HCT116 (cell line): ENCODE measurements around the gene HIPK2. TPM values are rescaled to one million over a fixed set of nuclear protein-coding genes. Genes with fewer than 3 reads are reported as not detected.

Experiments used
- ATAC-seq: fragments of 200-7000 bp; cut with Tn5 transposase; 2 replicates; pipeline ENCODE4 v1.9.1; 2020; ENCODE audit warnings: mild to moderate bottlenecking, moderate library complexity
- BruUV-seq: library from RNA; stranded (reverse); fragments of 400-500 nt; replicated peaks from 2 replicates; lab custom pipeline; 2021; lab: Mats Ljungman, UMichigan
- CTCF ChIA-PET: fragments of 300-600 bp; sonication (Branson Sonifier 250); formaldehyde crosslinking; loops from one replicate; lab custom pipeline; 2021; ENCODE audit warnings: antibody characterized with exemption; lab: Charles Lee
- POLR2A ChIA-PET: fragments of 300-600, 350-600 bp; sonication (Branson Sonifier 250); formaldehyde crosslinking; loops from one replicate; lab custom pipeline; 2021; ENCODE audit warnings: antibody characterized with exemption; lab: Charles Lee
- RAD21 ChIA-PET, 2 experiments: fragments of 300-600 bp; sonication (Branson Sonifier 250); formaldehyde crosslinking; loops; one replicate each; lab custom pipeline; 2023; ENCODE audit warnings: low total read pairs in 2 of 2; ENCODE audit not compliant: uncharacterized antibody in 2 of 2, unreplicated experiment in 2 of 2, low non-redundant PET in 1 of 2; lab: Charles Lee
- DNase-seq: peaks from one replicate; pipeline ENCODE4 v3.0.0-alpha.2; 2010; ENCODE audit warnings: low read depth, low spot score
- H2AFZ ChIP-seq: fragments of 200-600 bp; shearing (Covaris generic), sonication (generic); 2 replicates; pipeline ENCODE4 v1.6.1; 2017; ENCODE audit warnings: low read depth, mixed run types, mixed read lengths, antibody characterized with exemption, low read length; ENCODE audit not compliant: poor library complexity, severe bottlenecking
- H3K27ac ChIP-seq: 2 replicates; pipeline ENCODE4 v1.5.1; 2012; ENCODE audit warnings: low read depth, low read length
- H3K27me3 ChIP-seq: fragments of 200-600 bp; sonication (generic); 2 replicates; pipeline ENCODE4 v1.6.1; 2016; ENCODE audit warnings: mixed run types, low read length, mixed read lengths; ENCODE audit not compliant: insufficient read depth
- H3K36me3 ChIP-seq, 2 experiments: fragments of 200-500 bp in 1 of 2; fragments of 200-600 bp in 1 of 2; sonication (Bioruptor generic) in 1 of 2; sonication (generic) in 1 of 2; 2 replicates each; pipeline versions ENCODE4 v1.5.1 to v1.6.1; 2014 to 2016; ENCODE audit warnings: low read length in 2 of 2, inconsistent platforms in 1 of 2, mixed read lengths in 1 of 2, mixed run types in 1 of 2; ENCODE audit not compliant: insufficient read depth in 2 of 2, control insufficient read depth in 1 of 2
- H3K4me1 ChIP-seq, 2 experiments: fragments of 200-600 bp in 1 of 2; sonication (generic) in 1 of 2; 2 replicates each; pipeline versions ENCODE4 v1.5.1 to v1.6.1; 2012 to 2017; ENCODE audit warnings: low read length in 2 of 2, inconsistent platforms in 1 of 2, mild to moderate bottlenecking in 1 of 2, mixed read lengths in 1 of 2, mixed run types in 1 of 2, moderate library complexity in 1 of 2; ENCODE audit not compliant: insufficient read depth in 2 of 2, control insufficient read depth in 1 of 2
- H3K4me2 ChIP-seq: fragments of 200-600 bp; sonication (generic); 2 replicates; pipeline ENCODE4 v1.6.1; 2017; ENCODE audit warnings: mixed run types, low read length, mixed read lengths
- H3K4me3 ChIP-seq, 2 experiments: fragments of 200-600 bp in 1 of 2; sonication (generic) in 1 of 2; replicated peaks in 1 of 2; 2 replicates each; pipeline ENCODE4 v1.5.1; 2011 to 2016; ENCODE audit warnings: low read length in 2 of 2, control low read depth in 1 of 2, low read depth in 1 of 2, mild to moderate bottlenecking in 1 of 2, mixed read lengths in 1 of 2, mixed run types in 1 of 2
- H3K79me2 ChIP-seq: fragments of 200-600 bp; sonication (generic); 2 replicates; pipeline ENCODE4 v1.6.1; 2017; ENCODE audit warnings: mild to moderate bottlenecking, mixed run types, low read length, moderate library complexity, mixed read lengths; ENCODE audit not compliant: insufficient read depth
- H3K9ac ChIP-seq: fragments of 200-600 bp; sonication (generic); 2 replicates; pipeline ENCODE4 v1.6.1; 2016; ENCODE audit warnings: low read length, mixed read lengths
- H3K9me2 ChIP-seq: fragments of 200-600 bp; sonication (generic), shearing (Covaris generic); 2 replicates; pipeline ENCODE4 v1.6.1; 2017; ENCODE audit warnings: mixed run types, mild to moderate bottlenecking, moderate library complexity; ENCODE audit not compliant: insufficient read depth
- H3K9me3 ChIP-seq, 2 experiments: fragments of 200-500 bp in 1 of 2; fragments of 200-600 bp in 1 of 2; sonication (Bioruptor generic) in 1 of 2; sonication (generic) in 1 of 2; 2 replicates each; pipeline ENCODE4 v1.6.1; 2014 to 2017; ENCODE audit warnings: low read length in 2 of 2, mixed read lengths in 2 of 2, inconsistent platforms in 1 of 2, low read depth in 1 of 2, mild to moderate bottlenecking in 1 of 2, mixed run types in 1 of 2, moderate library complexity in 1 of 2; ENCODE audit not compliant: control insufficient read depth in 1 of 2, insufficient read depth in 1 of 2
- H4K20me1 ChIP-seq: fragments of 200-600 bp; sonication (generic), shearing (Covaris generic); 2 replicates; pipeline ENCODE4 v1.6.1; 2017; ENCODE audit warnings: mixed run types, mild to moderate bottlenecking, moderate library complexity; ENCODE audit not compliant: insufficient read depth
- ATF3 ChIP-seq: IDR thresholded peaks from 2 replicates; pipeline ENCODE4 v1.6.1; 2012
- CEBPB ChIP-seq: IDR thresholded peaks from 2 replicates; pipeline ENCODE4 v1.6.1; 2012; ENCODE audit warnings: low read depth
- EGR1 ChIP-seq: IDR thresholded peaks from 2 replicates; pipeline ENCODE4 v1.6.1; 2012; ENCODE audit warnings: low read depth
- ELF1 ChIP-seq: IDR thresholded peaks from 2 replicates; pipeline ENCODE4 v1.6.1; 2012; ENCODE audit warnings: low read depth, borderline replicate concordance
- EZH2 ChIP-seq: fragments of 200-600 bp; sonication (generic); IDR thresholded peaks from 2 replicates; pipeline ENCODE4 v1.6.1; 2017; ENCODE audit warnings: antibody characterized with exemption, mixed run types
- EZH2phosphoT487 ChIP-seq: fragments of 200-600 bp; IDR thresholded peaks from 2 replicates; pipeline ENCODE4 v1.6.1; 2018; ENCODE audit warnings: antibody characterized with exemption, borderline replicate concordance
- JUND ChIP-seq: IDR thresholded peaks from 2 replicates; pipeline ENCODE4 v1.6.1; 2012
- POLR2A ChIP-seq: IDR thresholded peaks from 2 replicates; pipeline ENCODE4 v1.7.0; 2011; ENCODE audit warnings: borderline replicate concordance; ENCODE audit not compliant: insufficient read depth, insufficient read length; ENCODE audit errors: extremely low read depth
- POLR2AphosphoS5 ChIP-seq: IDR thresholded peaks from 2 replicates; pipeline ENCODE4 v1.6.1; 2011; ENCODE audit warnings: mild to moderate bottlenecking, low read depth, low read length, moderate library complexity
- RAD21 ChIP-seq: IDR thresholded peaks from 2 replicates; pipeline ENCODE4 v1.6.1; 2012; ENCODE audit warnings: low read depth, mild to moderate bottlenecking
- SIN3A ChIP-seq: IDR thresholded peaks from 2 replicates; pipeline ENCODE4 v1.6.1; 2012; ENCODE audit warnings: low read depth
- SP1 ChIP-seq: IDR thresholded peaks from 2 replicates; pipeline ENCODE4 v1.6.1; 2012; ENCODE audit warnings: low read depth
- YY1 ChIP-seq: IDR thresholded peaks from 2 replicates; pipeline ENCODE4 v1.6.1; 2011; ENCODE audit warnings: low read length, low read depth, moderate library complexity, mild to moderate bottlenecking; ENCODE audit not compliant: insufficient replicate concordance; ENCODE audit errors: extremely low read depth
- ZFX ChIP-seq: fragments of 450-650 bp; IDR thresholded peaks from 2 replicates; pipeline ENCODE4 v1.6.1; 2017
- intact Hi-C: fragments of 100-400 bp; cut with micrococcal nuclease; formaldehyde crosslinking; loops from 2 replicates; pipeline ENCODE4 v1.10.0; 2022
- total RNA-seq: library from RNA; stranded (reverse); gene quantifications from one replicate; pipeline ENCODE4 v1.2.1, GENCODE V29; 2021; ENCODE audit not compliant: unreplicated experiment
- TF ChIP-seq, protein P1 (sequence below): IDR thresholded peaks from 2 replicates; pipeline ENCODE4 v1.6.1; 2011; ENCODE audit warnings: mild to moderate bottlenecking, low read length, moderate library complexity; ENCODE audit not compliant: insufficient replicate concordance; ENCODE audit errors: extremely low read depth
- TF ChIP-seq, protein P2 (sequence below), 3 experiments: fragments of 200-600 bp in 1 of 3; sonication (generic) in 1 of 3; IDR thresholded peaks in 2 of 3; conservative IDR thresholded peaks in 1 of 3; 2 replicates each; pipeline ENCODE4 v1.5.1; 2012 to 2017; ENCODE audit warnings: low read depth in 2 of 3, low read length in 2 of 3, antibody characterized with exemption in 1 of 3, borderline replicate concordance in 1 of 3, control low read depth in 1 of 3, mild to moderate bottlenecking in 1 of 3, mixed read lengths in 1 of 3, mixed run types in 1 of 3, moderate library complexity in 1 of 3; ENCODE audit not compliant: insufficient read depth in 1 of 3

Gene HIPK2
- total RNA-seq, 1 experiment from 2014 or later, result 49.5 TPM

DNA sequence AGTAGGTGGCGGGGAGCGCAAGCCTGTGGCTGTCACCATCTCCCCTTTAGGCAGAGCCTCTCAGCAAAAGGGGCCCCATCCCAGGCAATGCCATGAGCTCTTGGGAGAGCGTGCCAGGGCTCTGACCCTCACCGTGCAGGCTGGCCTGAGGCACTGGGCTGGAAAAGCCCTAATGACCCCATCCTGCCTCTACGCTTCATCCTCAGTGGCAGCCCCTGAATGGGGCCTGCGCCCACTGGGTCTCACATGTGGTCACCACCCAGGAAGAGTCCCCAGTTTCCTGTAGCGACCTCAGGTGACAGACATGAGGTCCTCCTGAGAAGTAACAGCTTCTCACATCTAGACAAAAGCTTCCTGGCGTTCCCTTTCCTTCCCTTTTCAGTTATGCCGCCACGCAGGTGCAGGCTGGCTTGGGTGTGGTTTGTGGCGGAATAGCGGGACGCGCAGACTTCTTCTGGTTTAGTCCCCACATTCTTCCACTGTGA lies 195.1 kb downstream of the HIPK2 start:
- BruUV-seq, result no TSS peak
- CTCF ChIA-PET, result no interaction called here
- ATAC-seq, result no peak

More for the DNA sequence above, 195.1 kb downstream of the HIPK2 start:
- Histone ChIP-seq H2AFZ (no peak overlapping the region), H3K79me2 (no peaks in the 10 kb centered on the region), H3K9me3 (no peaks in the 10 kb centered on the region), H3K9ac (no peak overlapping the region), H3K36me3 (peaks cover 8 to 13% of the 10 kb centered on the region in 2 experiments; a peak in 3 of 4 replicates), H3K4me3 (no peak overlapping the region), H3K9me2 (no peaks in the 10 kb centered on the region), H4K20me1 (no peaks in the 10 kb centered on the region), H3K4me1 (no peaks in the 10 kb centered on the region), H3K4me2 (no peak overlapping the region), H3K27ac (no peak overlapping the region), H3K27me3 (no peaks in the 10 kb centered on the region)
- intact Hi-C loops, result no loop called here
- RAD21 ChIA-PET, result no interaction called here
- DNase-seq, result no peak
- POLR2A ChIA-PET, result interaction anchor here (0.5 kb wide), 1 partner anchor 20 kb away, joined by 3 read pairs; no protein-coding TSS in a partner anchor
- TF ChIP-seq ZFX (no peak), JUND (no peak), EZH2phosphoT487 (no peak), EGR1 (no peak), EZH2 (no peak), SIN3A (no peak), POLR2A (no peak), YY1 (no peak), CEBPB (no peak), POLR2AphosphoS5 (no peak), ATF3 (no peak), ELF1 (no peak), RAD21 (no peak), SP1 (no peak)
- TF ChIP-seq, protein P1, sequence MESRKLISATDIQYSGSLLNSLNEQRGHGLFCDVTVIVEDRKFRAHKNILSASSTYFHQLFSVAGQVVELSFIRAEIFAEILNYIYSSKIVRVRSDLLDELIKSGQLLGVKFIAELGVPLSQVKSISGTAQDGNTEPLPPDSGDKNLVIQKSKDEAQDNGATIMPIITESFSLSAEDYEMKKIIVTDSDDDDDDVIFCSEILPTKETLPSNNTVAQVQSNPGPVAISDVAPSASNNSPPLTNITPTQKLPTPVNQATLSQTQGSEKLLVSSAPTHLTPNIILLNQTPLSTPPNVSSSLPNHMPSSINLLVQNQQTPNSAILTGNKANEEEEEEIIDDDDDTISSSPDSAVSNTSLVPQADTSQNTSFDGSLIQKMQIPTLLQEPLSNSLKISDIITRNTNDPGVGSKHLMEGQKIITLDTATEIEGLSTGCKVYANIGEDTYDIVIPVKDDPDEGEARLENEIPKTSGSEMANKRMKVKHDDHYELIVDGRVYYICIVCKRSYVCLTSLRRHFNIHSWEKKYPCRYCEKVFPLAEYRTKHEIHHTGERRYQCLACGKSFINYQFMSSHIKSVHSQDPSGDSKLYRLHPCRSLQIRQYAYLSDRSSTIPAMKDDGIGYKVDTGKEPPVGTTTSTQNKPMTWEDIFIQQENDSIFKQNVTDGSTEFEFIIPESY, result no peak
- TF ChIP-seq, protein P2, sequence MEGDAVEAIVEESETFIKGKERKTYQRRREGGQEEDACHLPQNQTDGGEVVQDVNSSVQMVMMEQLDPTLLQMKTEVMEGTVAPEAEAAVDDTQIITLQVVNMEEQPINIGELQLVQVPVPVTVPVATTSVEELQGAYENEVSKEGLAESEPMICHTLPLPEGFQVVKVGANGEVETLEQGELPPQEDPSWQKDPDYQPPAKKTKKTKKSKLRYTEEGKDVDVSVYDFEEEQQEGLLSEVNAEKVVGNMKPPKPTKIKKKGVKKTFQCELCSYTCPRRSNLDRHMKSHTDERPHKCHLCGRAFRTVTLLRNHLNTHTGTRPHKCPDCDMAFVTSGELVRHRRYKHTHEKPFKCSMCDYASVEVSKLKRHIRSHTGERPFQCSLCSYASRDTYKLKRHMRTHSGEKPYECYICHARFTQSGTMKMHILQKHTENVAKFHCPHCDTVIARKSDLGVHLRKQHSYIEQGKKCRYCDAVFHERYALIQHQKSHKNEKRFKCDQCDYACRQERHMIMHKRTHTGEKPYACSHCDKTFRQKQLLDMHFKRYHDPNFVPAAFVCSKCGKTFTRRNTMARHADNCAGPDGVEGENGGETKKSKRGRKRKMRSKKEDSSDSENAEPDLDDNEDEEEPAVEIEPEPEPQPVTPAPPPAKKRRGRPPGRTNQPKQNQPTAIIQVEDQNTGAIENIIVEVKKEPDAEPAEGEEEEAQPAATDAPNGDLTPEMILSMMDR (IDR thresholded peaks at IDR 0.05 in 2 of 3, conservative IDR thresholded peaks at IDR 0.05 in 1 of 3; ENCODE audit: borderline replicate concordance in 1 of 3, insufficient read depth in 1 of 3, low read depth in 2 of 3, low read length in 2 of 3), result no peak
